Measurements from ENCODE around the gene FN3K. TPM values are rescaled to one million over a fixed set of nuclear protein-coding genes. Genes with fewer than 3 reads are reported as not detected.

FN3K gene
- total and polyA plus RNA-seq, 2 of the 13 experiments (the other 11 are each of a cell fraction or from before 2014, with no cell fraction given) = 3.5 to 12.2 TPM

GRCh38 chr17:82740906-82741759 is 5.7 kb downstream of the FN3K start (continued):
- TF ChIP-seq ZNF576 (CRISPR knock-in tag; IDR thresholded peaks at IDR 0.05) (no peak), ATF7-NPFF (CRISPR knock-in tag; IDR thresholded peaks at IDR 0.05; ENCODE audit: low read depth) (no peak), KAT7 (CRISPR knock-in tag; IDR thresholded peaks at IDR 0.05; ENCODE audit: borderline replicate concordance) (peak; percentile 61; the same call in 1 of the 2 replicates), ZNF235 (CRISPR knock-in tag; IDR thresholded peaks at IDR 0.05; ENCODE audit: borderline replicate concordance) (no peak), PHF21A (CRISPR knock-in tag; IDR thresholded peaks at IDR 0.05) (peak; percentile 97), PCBP1 (IDR thresholded peaks at IDR 0.05; ENCODE audit: borderline replicate concordance, low read depth, low read length) (no peak), ZNF574 (CRISPR knock-in tag; IDR thresholded peaks at IDR 0.05) (peak; percentile 86), ZNF841 (CRISPR knock-in tag; IDR thresholded peaks at IDR 0.05; ENCODE audit: borderline replicate concordance) (no peak), CENPX (CRISPR knock-in tag; IDR thresholded peaks at IDR 0.05) (no peak), TOPORS (CRISPR knock-in tag; IDR thresholded peaks at IDR 0.05) (0 out of 2 replicates have a peak, but pooled peaks have one; percentile 3), ZNF766 (CRISPR knock-in tag; IDR thresholded peaks at IDR 0.05; ENCODE audit: borderline replicate concordance) (no peak), DR1 (CRISPR knock-in tag; IDR thresholded peaks at IDR 0.05) (no peak), ZSCAN21 (CRISPR knock-in tag; IDR thresholded peaks at IDR 0.05; ENCODE audit: borderline replicate concordance) (peak; percentile 99), HNRNPK (IDR thresholded peaks at IDR 0.05; ENCODE audit: low read depth, low read length, poor library complexity, severe bottlenecking) (no peak), ZNF615 (CRISPR knock-in tag; IDR thresholded peaks at IDR 0.05; ENCODE audit: borderline replicate concordance) (no peak), GATAD1 (CRISPR knock-in tag; IDR thresholded peaks at IDR 0.05) (peak; percentile 78), ERF (CRISPR knock-in tag; IDR thresholded peaks at IDR 0.05) (peak; percentile 86; the same call in 1 of the 2 replicates), HNF4G (IDR thresholded peaks at IDR 0.05; ENCODE audit: borderline replicate concordance, low read depth, low read length) (peak; percentile 100), HNF4G (CRISPR knock-in tag; IDR thresholded peaks at IDR 0.05; ENCODE audit: borderline replicate concordance, low read depth) (peak; percentile 99), SMAD3 (CRISPR knock-in tag; IDR thresholded peaks at IDR 0.05) (peak; percentile 92), EZH2 (conservative IDR thresholded peaks at IDR 0.05; ENCODE audit: low read depth, low read length) (no peak)
